Subcutaneous preadipocyte (primary cell): Measurements from ENCODE around the gene TFAP2E. TPM values are rescaled to one million over a fixed set of nuclear protein-coding genes. Genes with fewer than 3 reads are reported as not detected.

ENCODE experiments used
- total RNA-seq: library from RNA; depleted of rRNA; stranded (reverse); fragments of >200 nt; gene quantifications from 2 replicates; pipeline ENCODE4 v1.2.3, GENCODE V29; 2012

TFAP2E gene
- total RNA-seq, result under 0.01 and 0.20 TPM in 2 replicates

DNA sequence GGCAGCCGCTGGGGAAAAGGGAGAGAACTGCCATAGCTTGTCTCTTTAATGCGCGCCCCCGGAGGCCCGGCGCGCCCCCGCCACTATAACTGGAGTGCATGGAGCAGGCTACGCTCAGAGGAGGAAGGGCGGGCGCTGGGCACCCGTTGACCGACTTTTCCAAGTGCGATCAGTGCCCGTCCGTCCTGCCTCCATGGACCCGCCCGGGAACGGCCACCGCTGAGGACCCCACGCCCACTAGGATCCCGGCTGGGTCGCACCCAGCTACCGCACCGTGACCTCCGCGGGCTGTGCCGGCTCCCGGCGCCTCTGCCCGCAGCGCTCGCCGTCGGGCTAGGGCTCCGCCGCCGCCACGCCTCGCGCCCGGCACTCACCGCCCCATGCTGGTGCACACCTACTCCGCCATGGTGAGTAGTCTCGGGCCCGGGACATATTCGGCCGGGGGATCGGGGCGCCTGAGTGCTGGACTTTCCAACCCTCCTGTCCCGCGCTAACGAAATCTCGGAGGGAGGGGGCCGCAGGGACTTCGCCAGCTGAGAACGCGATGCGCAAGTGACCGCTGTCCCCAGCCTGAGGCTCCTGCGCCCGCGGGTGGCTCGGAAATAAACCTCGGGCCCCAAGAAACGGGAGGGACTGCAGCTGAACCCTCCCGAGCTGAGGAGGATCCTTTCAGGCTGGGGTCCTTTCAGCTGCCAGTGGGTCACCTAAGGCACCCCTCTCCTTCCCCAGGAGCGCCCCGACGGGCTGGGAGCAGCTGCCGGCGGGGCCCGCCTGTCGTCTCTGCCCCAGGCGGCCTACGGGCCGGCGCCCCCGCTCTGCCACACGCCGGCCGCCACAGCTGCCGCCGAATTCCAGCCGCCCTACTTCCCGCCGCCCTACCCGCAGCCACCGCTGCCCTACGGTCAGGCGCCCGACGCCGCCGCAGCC, at the start of gene TFAP2E:
Gene TFAP2E, plus strand, starts transcription at position 117 of the 927 bp plus-strand sequence. Its CDS starts 264 bp downstream, at position 381.

GRCh38 chr1:35557118-35557610, 15.9 kb upstream of the TFAP2E start, which contains the start of gene KIAA0319L:
Gene KIAA0319L, minus strand, starts transcription at chr1:35557403. Its CDS starts 2,912 bp downstream, at chr1:35554491.

GRCh38 chr1:35557611-35558373, 15.3 kb upstream of the TFAP2E start, which contains the start of gene NCDN:
Gene NCDN, plus strand, starts transcription at chr1:35557799. Its CDS starts 392 bp downstream, at chr1:35558191.

DNA sequence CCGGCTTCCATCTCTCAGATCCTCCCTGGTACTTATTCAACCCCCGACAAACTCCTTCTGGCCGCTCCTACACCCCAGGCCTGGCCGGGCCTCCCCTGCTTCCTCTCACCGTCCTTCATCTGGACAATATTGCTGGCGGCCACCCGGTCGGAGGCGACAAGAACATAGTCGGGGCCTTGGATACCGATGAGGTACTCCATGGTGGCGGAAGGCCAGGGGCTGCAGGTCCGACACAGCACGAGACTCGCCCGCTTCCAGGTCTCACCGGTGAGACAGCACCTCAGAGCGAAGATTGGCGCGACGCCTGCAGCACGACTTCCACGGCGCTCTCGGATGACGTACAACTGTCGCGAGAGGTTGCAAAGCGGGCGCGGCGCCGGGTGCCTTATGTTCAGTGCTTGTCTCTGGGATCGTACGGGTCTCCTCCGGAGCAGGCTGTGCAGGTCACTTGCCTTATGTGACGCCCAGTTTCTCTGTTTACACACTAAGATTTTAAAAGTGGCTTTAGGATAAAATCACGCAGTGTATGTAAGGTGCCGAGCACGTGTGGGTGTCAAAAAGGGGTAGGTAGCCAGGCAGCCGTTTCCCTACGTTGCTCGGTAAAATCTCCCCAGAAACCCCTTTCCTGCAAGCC, 68.2 kb downstream of the TFAP2E start, which contains the start of gene PSMB2:
Gene PSMB2, minus strand, starts transcription at position 294 of the 634 bp plus-strand sequence. Its CDS starts 94 bp downstream, at position 200.

Other genes with a start within 250 kb of the TFAP2E start
- 38.2 and 49.3 TPM in 2 replicates for gene KIAA0319L, start 15.9 kb upstream of the TFAP2E start, total RNA-seq
- gene NCDN, start 15.5 kb upstream of the TFAP2E start, total RNA-seq, result 37.3 and 38.6 TPM in 2 replicates
- gene PSMB2, start 68.2 kb downstream of the TFAP2E start, total RNA-seq, result 19.8 and 23.3 TPM in 2 replicates
- gene C1orf216, start 145.6 kb downstream of the TFAP2E start, total RNA-seq, result 11.8 and 13.3 TPM in 2 replicates
- 9.9 and 22.7 TPM in 2 replicates for gene CLSPN, start 196.7 kb downstream of the TFAP2E start, total RNA-seq
- gene AGO4, start 234.7 kb downstream of the TFAP2E start, total RNA-seq, result 12.5 and 14.3 TPM in 2 replicates